Heart left ventricle (tissue), 13 donors: ENCODE results near the gene NGEF.

Source experiments
- CTCF ChIP-seq, 12 donors: fragments of 200-600 bp; sonication (generic) in 4 of 12; IDR thresholded peaks; one replicate each; pipeline versions ENCODE4 v1.5.0 to v1.8.0; 2018 to 2022; ENCODE audit warnings: antibody characterized with exemption in 12 of 12, mild to moderate bottlenecking in 5 of 12
- POLR2A ChIP-seq, 2 donors: fragments of 450-650 bp; IDR thresholded peaks; one replicate each; pipeline ENCODE4 v1.6.1; 2017; ENCODE audit warnings: antibody characterized with exemption in 2 of 2, mild to moderate bottlenecking in 2 of 2, moderate library complexity in 2 of 2
- donor health status: ischemic (EF 13 %, LVEDD 7.1; RV severe dilation, severe dysfunction).
- donor health status: DM: no; HTN: yes; CAD: no.
- donor health status: DM: no; HTN: no; CAD: no.
- donor health status: ischemic (EF 25% LVEDD 6.9; RV normal size, moderate dysfunction).
- donor health status: ischemic (EF 25% LVEDD 5.7; RV mildly dilated, moderate dysfunction).
- donor health status: ischemic (EF 35%, LVEDD 5.7; RV mildly dilated, moderate dysfunction).
- donor health status: nonischemic (EF 11% LVEDD 7.7; RV severe dilation, severe dysfunction).
- donor health status: DM: yes; HTN: yes; CAD: no.
- donor health status: PGD.
- donor health status: ischemic (EF 29% LVEDD 5.4; RV normal size, mild dysfunction).
- donor health status: nonischemic (EF 23%, LVEDD 6.1; RV moderate dilation, normal function).

DNA sequence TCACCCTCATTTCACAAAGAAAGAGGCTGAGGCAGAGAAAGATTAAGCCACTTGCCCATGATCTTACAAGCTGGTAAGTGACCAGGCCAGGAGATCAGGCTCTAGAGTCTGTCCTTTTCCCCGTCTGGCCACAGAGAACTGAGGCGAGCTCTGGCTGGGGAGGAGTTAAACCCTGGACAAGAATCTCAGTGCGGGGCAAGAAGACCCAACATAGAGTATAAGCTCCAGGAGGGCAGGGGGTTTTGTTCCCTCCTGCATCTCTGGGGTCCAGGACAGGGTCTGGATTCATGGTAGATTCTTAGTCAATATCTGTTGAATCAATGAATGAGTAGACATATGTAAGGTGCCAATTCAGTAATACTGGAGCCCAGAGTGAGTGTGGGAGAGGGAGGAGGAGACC, 34.1 kb upstream of the NGEF start:
- TF ChIP-seq CTCF (IDR thresholded peaks at IDR 0.05) (no peak), POLR2A (IDR thresholded peaks at IDR 0.05) (no peak)
